ENCODE results near the gene ZSCAN21.
A peak's percentile ranks its signal among the peaks of the same experiment; 100 is the strongest.
"Not testable (repeated sequence)": the region's sequence is repeated elsewhere in the genome, so short reads cannot be mapped to it uniquely, and the experiment has no call there.

The ZSCAN21 gene

DNA sequence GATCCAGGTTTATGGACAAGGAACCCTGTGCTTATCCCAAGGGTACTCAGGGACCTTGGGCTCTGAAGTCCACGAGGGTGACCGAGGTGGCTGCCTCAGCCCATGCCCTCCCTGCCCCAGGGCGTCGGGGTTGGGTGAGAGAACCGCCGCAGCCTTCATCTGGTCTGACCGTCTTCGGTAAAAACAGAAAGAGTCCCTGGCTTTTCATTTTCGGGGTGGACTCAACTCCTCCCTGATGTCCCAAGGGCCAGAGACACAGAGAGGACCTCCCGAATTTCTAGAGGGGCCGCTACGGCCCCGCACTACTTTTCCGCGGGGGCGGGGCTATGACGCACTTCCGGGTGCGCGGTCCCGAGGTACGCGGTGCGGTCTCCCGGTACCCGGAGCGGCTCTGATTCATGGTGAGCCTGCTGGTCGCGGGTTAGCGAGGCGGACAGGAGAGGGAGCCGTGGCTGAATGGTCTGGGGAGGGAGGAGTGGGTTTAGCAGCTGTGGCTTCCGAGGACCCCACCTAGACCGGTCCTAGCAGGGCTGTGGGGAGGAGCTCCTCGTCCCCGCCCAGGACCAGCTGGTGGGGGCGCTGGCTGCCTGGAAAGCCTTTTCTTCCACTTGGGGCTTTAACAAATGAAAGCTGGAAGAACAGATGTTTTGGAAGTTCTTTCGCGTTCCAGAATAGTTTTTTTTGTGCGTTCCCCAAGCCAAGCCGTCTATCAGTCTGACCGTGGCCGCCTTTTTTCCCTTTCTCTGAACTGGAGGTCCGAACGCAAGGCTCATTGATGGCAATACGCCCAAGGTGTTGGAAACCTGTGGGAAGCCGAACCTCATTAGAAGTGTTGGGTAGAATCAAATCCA lies at the start of gene ZSCAN21:
Gene ZSCAN21 (plus strand): TSS at position 334 of the 851 bp plus-strand sequence. CDS start 7,233 bp downstream, outside the sequence.
- DNase-seq (ENCODE audit: low read depth in 2 of 2) = peak; percentile 71 to 79

DNA sequence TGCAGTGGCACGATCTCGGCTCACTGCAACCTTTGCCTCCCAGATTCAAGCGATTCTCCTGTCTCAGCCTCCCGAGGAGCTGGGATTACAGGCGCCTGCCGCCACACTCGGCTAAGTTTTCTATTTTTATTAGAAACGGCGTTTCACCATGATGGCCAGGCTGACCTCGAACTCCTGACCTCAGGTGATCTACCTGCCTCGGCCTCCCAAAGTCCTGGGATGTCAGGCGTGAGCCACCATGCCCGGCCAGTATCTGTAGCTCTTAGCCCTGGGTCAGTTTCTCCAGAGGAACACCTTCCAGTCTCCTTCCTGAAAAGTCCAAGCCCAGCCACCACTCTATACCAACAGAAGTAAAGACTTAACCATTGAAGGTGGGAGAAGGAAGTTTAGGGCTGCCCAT lies 49.3 kb upstream of the ZSCAN21 start:
- no peak for DNase-seq (ENCODE audit: low read depth in 2 of 2)

DNA sequence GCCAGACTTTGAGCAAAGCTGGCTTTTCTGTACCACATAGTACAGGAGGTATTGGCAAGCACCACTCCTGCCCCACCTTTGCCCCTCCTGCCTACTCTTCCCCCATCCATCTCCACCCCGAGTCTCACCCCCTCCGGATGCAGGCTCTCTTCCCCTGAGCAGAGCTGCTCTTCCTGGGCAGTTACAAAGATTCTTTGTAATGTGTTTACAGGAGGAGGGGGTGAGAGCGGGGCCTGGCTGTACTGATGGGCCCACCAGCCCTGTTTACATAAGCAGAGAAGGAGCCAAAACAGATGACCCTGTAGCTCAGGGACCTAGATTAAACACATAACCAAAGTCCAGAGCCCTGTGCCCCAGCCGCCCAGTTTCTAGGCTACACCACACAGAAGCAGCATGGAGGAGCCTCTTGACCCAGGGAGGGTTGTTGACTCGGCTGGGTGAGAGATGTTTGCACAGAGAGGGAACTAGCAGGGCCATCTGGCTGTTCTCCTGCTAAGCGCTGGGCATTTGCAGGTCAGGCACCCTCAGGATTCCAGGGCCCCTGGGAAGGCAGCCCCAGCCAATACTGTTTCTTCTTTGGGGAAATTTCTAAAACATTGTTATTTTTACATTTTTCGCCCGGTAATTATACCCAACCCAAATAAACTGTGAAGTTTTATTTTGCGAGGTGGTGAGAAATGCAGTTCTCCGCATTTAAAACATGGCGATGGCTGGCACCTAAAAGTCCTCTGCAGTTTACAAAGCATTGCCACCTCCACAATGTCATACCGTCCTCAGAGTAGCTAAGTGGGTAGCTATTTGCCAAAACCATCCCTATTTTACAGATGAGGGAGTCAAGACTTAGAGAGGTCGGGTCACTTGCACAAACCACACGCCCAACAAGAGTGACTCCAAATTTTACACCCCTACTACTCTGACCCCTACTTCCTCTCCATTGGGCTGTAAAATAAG lies 45.6 kb upstream of the ZSCAN21 start:
- no peak for DNase-seq (ENCODE audit: low read depth in 2 of 2)

DNA sequence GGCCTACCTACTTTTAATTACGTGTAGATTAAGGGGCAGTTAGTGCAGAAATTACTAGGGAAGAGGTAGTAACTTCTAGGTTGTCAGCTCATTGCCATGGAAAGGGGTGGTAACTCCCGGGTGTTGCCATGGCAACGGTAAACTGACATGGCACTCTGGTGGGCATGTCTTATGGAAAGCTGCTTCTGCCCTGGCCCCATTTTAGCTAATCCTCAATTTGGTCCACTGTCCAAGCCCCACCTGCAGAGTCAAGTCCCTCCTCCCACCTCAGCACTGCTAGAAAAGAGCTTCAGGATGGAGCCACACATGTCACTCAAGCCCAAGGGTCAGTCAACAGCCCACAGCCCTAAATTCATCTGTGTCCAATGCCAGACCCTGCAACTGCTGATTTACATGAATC lies 41.7 kb upstream of the ZSCAN21 start:
- DNase-seq (ENCODE audit: low read depth in 2 of 2) = no peak

DNA sequence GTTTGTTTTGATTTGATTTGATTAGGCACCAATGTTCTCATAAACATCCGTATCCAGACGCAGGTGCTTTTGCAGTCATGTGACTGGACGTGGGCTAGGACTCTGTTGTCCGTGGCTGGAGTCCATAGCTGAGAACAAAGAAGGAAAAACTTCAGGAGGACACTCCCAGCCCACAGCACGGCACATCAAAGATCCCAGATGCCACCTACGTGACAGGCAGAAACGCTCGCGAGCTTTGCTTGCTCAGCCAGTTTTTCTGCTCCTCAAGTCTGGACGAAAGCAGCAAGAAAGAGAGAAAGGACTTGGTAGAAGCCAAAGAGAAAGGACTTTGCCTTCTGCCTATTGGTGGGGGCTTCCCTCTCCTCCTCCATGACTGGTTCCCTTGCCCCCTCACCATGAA lies 41.0 kb upstream of the ZSCAN21 start:
- no peak for DNase-seq (ENCODE audit: low read depth in 2 of 2)

DNA sequence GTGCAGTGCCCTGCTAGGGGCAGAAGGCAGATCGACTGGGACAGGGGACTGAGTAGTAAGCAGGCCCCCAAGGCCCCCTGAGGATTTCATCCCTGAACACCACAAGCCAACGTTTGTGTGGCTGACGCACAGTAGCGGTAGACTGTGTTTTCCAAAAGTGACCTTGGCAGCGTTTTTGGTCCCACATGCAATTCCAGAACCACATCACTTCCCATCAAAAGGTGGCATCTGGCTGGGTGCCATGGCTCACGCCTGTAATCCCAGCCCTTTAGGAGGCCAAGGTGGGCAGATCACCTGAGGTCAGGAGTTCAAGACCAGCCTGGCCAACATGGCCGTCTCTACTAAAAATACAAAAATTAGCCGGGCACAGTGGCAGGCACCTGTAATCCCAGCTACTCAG lies 39.6 kb upstream of the ZSCAN21 start:
- DNase-seq (ENCODE audit: low read depth in 2 of 2) = not testable (repeated sequence)

DNA sequence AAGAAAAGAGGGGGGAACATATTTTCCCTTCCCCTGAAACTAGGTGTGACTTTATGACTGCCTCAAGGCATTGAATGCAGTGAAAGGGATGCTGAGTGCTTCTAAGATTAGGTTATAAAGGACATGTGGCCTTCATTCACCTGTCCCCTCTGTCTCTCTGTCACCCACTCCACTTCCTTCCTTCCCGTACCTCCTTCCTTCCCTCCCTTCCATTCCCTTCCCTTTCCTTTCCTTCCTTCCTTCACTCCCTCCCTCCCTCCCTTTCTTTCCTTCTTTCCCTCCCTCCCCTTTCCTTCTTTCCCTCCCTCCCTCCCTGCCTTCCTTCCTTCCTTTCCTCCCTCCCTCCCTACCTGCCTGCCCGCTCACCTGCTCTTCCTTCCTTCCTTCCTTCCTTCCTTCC lies 38.7 kb upstream of the ZSCAN21 start:
- DNase-seq (ENCODE audit: low read depth in 2 of 2) = no peak

DNA sequence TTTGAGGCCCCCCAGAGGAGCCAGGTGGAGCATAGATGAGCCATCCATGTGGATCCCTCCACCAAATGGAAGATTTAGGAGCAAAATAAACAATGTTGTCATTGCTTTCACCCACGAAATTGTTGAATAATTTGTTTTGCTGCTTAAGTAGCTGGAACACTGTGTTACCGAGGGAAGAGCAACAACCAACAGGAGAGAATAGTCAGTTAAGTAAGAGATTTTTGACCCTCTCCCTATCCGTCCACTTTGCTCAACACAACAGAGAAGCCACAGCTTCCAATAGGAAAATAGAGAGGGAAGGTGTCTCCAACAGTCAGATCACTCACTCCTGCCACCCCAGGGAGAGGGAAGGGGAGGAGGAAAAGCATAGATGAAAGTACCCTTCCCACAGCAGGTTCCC lies 38.1 kb upstream of the ZSCAN21 start:
- no peak for DNase-seq (ENCODE audit: low read depth in 2 of 2)

DNA sequence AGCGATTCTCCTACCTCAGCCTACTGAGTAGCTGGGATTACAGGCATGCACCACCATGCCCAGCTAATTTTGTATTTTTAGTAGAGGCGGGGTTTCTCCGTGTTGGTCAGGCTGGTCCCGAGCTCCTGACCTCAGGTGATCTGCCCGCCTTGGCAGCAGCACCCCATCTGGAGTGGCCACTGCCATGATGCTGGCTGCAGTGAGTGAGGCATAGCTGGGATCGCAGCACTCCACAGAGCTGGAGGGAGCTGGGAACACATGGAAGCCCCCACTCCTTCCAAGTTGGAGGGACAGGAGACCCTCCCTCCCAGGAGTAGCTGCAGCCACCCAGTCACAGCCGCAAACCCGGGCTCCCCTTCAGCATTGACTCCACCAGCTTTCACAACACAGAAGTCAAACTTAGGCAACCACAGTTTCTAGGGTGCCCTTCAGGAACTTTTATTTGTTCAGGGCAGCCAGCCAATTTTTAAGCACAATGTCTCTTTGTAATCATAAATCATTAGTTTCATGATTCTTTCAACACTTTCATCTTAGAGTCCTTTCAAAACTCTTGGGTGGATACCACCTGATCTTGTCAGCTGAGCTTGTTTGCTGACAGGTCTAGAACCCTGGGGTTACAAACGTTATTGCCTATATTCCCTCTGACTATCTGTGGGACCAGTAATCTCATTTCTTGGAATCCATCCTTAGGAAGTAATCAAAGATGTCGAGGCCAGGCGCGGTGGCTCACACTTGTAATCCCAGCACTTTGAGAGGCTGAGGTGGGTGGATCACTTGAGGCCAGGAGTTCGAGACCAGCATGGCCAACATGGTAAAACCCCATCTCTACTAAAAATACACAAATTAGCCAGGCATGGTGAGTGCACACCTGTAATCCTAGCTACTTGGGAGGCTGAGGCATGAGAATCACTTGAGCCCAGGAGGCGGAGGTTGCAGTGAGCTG lies 36.9 kb upstream of the ZSCAN21 start:
- DNase-seq (ENCODE audit: low read depth in 2 of 2) = not testable (repeated sequence)

DNA sequence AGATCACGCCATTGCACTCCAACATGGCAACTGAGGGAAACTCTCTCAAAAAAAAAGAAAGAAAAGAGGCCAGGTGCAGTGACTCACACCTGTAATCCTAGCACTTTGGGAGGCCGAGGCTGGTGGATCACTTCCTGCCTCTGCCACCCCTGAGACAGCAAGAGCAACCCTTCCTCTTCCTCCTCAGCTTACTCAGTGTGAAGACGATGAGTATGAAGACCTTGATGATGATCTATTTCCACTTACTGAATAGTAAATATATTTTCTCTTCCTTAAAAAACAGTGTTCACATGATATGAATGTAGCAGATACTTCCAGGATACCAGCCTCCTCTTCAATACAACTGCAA lies 36.3 kb upstream of the ZSCAN21 start:
- DNase-seq (ENCODE audit: low read depth in 2 of 2) = peak in 1 of 2 donors; percentile 22

DNA sequence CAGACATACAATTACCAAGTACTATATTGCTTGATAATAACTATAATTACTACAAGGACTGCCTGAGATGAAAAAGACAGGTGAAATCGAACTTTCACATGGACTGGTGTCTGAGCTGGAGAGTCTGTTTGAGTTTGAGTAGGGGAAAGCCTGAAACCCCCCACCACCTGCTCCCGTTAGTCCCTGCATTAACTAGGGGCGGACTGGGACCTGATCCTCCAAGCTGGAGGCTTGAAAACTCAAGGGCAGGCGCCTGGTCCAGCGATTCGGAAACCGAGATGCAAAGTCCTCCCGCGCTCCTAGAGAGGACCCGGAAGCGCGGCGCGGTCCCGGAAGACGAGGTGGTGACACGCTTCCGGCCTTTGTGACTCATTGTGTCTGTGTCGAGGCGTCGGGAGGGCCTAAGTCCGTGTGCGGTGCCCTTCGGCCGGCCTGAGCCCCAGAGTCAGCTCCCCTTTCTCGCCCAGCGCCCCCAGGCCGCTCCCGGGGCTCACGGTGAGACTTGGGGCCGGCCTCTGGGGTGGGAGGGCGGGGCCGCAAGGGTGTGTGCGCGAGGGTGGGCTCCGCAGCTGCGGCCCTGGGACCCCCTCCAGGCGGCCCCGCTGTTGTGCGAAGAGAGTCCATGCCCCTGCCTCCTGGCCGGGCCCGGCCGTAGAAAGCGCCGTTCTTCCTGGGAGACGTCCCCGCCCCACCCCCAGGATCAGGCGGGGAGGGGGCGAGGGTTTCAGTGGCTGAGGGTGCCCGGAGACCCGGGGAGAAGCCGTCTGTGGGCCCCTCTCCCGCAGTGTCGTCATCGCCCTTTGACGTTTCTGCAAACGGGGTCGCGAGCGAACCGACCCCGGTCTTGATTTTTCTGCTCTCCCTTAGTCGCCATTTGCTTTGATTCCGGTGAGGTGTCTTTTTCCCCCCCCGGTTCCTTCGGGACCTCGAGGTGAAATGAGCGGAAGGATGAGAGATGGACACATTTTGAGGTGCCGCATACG lies 34.1 kb upstream of the ZSCAN21 start, which contains the start of gene ZKSCAN1:
Gene ZKSCAN1 (plus strand): TSS at position 365 of the 983 bp plus-strand sequence. CDS start 7,911 bp downstream, outside the sequence.
- peak; percentile 74 to 82 for DNase-seq (ENCODE audit: low read depth in 2 of 2)

DNA sequence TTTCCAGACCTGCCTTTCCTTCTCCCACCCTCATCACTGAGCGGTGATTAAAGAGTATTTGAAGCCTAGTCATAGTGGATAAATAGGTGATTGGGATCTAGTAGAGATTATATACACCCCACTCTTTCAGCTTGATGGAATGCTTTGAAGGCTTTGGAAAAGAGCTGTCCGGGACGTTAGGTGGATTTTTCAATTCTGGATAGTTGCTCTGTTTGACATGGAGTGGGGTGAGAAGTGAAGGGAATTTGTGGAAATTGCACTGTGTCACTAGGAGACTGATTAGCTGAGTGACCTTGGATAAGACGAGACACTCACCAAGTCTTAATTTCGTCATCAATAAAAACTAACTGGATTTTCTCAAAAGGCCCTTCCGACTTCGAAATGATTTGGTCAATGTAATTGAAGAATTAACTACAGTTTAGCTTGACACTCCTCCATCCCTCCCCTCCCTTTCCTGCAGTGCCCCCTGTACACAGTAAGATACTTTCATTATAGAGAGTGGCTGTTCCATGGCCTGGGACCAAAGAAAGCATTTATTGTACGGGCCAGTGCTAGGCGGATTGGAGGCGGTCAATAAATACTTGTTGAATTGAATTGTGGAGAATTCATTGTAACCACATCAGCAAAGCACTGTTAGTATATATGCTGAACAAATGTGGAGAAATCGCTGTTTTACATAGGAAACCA lies 33.2 kb upstream of the ZSCAN21 start:
- DNase-seq (ENCODE audit: low read depth in 2 of 2) = no peak

DNA sequence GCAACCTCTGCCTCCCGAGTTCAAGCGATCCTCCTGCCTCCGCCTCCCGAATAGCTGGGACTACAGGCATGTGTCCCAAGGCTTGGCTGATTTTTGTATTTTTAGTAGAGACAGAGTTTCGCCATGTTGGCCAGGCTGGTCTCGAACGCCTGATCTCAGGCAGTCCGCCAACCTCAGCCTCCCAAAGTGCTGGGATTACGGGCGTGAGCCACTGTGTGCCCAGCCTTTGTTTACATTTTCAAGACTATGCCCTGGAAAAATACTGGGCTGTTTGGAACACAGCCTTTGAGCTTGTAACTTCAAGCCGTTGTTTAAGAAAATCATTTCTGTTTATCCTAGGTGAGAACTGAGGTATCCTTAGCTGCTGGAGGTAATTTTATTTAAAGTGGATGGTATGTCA lies 32.3 kb upstream of the ZSCAN21 start:
- DNase-seq (ENCODE audit: low read depth in 2 of 2) = no peak

DNA sequence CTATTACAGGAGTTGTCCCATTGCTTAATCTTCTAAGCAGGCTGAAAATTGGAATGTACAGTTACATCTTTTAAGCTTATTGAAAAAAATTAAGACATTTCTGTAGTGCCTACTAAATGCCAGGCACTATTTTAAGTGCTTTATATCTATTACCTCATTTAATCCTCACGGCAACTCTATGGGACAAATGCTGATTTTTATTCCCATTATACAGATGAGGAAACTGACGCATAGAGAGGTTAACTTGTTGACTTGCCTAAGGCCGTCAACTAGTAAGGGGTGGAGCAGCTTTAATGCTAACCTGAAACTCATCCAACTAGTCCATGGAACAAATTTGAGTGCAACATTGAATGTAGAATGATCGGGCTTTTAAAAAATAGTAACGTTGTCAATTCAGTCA lies 31.7 kb upstream of the ZSCAN21 start:
- DNase-seq (ENCODE audit: low read depth in 2 of 2) = no peak

DNA sequence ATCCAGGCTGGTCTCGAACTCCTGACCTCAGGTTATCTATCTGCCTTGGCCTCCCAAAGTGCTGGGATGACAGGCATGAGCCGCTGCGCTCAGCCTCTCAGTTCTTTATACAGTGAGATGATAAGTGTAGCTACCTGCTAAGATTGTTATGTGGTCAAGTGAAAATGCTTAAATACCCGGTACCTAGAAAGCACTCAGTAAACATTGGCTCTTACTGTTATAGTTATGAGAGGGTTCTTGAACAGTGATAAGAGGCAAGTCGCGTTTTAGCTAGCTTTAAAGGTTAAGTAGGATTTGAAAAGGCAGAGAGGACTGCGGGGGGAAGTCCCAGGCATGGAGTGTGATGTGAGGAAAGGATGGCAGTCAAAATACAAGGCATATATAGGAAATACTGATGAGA lies 29.7 kb upstream of the ZSCAN21 start:
- DNase-seq (ENCODE audit: low read depth in 2 of 2) = no peak

DNA sequence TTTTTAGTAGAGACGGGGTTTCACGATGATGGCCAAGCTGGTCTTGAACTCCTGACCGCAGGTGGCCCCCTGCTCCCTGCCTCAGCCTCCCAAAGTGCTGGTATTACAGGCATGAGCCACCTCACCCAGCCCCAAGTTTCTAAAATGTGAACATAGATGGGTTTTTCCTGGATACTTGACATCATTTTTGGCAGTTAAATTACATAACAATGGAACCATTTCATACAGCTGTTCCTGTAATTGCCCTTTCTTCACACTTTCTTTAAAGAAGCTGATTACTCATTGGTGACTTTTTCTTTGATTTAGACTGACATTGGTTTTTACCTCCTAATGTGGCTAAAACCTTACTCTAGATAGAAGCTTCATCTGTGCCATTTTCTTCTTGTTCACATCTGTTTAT lies 28.3 kb upstream of the ZSCAN21 start:
- no peak for DNase-seq (ENCODE audit: low read depth in 2 of 2)

DNA sequence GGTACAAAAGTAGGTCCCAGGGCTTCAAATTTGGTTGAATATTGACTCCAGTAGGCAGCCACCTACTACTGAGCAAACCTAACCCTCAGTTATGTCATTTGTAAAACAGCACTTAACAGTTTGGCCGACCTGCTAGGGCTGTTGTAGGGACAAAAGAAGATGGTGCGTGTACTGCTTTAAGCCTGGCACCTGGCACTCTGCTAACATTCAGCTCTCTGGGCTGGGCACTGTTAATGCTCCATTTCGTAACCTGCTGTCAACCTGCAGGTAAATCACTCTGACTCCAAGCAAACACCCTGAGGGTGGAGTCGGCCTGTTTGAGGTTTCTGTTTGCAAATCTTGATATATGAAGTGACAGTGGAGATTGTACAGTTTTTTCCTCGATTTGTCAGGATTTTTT lies 27.0 kb upstream of the ZSCAN21 start:
- no peak for DNase-seq (ENCODE audit: low read depth in 2 of 2)

DNA sequence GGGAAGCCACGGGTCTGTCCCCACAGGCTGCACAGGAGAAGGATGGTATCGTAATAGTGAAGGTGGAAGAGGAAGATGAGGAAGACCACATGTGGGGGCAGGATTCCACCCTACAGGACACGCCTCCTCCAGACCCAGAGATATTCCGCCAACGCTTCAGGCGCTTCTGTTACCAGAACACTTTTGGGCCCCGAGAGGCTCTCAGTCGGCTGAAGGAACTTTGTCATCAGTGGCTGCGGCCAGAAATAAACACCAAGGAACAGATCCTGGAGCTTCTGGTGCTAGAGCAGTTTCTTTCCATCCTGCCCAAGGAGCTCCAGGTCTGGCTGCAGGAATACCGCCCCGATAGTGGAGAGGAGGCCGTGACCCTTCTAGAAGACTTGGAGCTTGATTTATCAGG lies 26.0 kb upstream of the ZSCAN21 start:
- DNase-seq (ENCODE audit: low read depth in 2 of 2) = no peak

DNA sequence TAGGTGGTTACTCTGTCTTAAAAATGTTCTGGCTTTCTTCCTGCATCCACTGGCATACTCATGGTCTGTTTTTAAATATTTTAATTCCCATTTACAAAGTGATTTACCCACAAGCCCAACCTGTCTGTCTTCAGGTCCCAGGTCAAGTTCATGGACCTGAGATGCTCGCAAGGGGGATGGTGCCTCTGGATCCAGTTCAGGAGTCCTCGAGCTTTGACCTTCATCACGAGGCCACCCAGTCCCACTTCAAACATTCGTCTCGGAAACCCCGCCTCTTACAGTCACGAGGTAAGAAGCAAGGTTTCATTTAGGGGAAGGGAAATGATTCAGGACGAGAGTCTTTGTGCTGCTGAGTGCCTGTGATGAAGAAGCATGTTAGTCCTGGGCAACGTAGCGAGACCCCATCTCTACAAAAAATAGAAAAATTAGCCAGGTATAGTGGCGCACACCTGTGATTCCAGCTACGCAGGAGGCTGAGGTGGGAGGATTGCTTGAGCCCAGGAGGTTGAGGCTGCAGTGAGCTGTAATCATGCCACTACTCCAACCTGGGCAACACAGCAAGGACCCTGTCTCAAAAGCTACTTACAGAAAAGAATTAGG lies 25.5 kb upstream of the ZSCAN21 start:
- no peak for DNase-seq (ENCODE audit: low read depth in 2 of 2)
